Natural killer cell (primary cell): ENCODE results near the gene ODF2L. TPM values are rescaled to one million over a fixed set of nuclear protein-coding genes. Genes with fewer than 3 reads are reported as not detected.

Source experiments
- ATAC-seq, 3 donors: fragments of 150-1000 bp in 2 of 3; fragments of 200-7000 bp in 1 of 3; cut with Tn5 transposase; 1 replicate in 1 of 3; 2 replicates in 2 of 3; pipeline ENCODE4 v1.10.0; 2021; ENCODE audit warnings: mild to moderate bottlenecking in 2 of 3, moderate library complexity in 2 of 3
- DNase-seq, 2 donors: peaks; one replicate each; pipeline versions ENCODE4 v3.0.0 to v3.0.0-alpha.2; 2013 to 2021; ENCODE audit warnings: mixed read lengths in 1 of 2
- H3K27ac ChIP-seq: one replicate; pipeline ENCODE4 v1.5.1; 2013; ENCODE audit warnings: mild to moderate bottlenecking, low read length
- H3K27me3 ChIP-seq: one replicate; pipeline ENCODE4 v1.6.1; 2013; ENCODE audit warnings: low read length; ENCODE audit not compliant: control insufficient read depth, insufficient read depth
- H3K36me3 ChIP-seq: one replicate; pipeline ENCODE4 v1.6.1; 2013; ENCODE audit warnings: low read length; ENCODE audit not compliant: control insufficient read depth, insufficient read depth
- H3K4me1 ChIP-seq: one replicate; pipeline ENCODE4 v1.6.1; 2013; ENCODE audit warnings: low read length; ENCODE audit not compliant: control insufficient read depth, insufficient read depth
- H3K4me3 ChIP-seq: one replicate; pipeline ENCODE4 v1.5.1; 2013; ENCODE audit warnings: low read length
- H3K9me3 ChIP-seq: one replicate; pipeline ENCODE4 v1.6.1; 2013; ENCODE audit warnings: low read length; ENCODE audit not compliant: control insufficient read depth, insufficient read depth
- H3K27ac Mint-ChIP-seq, 2 donors: one replicate each; pipeline ENCODE4 v1.8.0; 2022; ENCODE audit warnings: mild to moderate bottlenecking in 2 of 2, mixed read lengths in 2 of 2, moderate library complexity in 1 of 2
- H3K27me3 Mint-ChIP-seq, 2 donors: one replicate each; pipeline ENCODE4 v1.8.0; 2022; ENCODE audit warnings: low read depth in 2 of 2, mixed read lengths in 2 of 2
- H3K36me3 Mint-ChIP-seq: one replicate; pipeline ENCODE4 v1.8.0; 2022; ENCODE audit warnings: mixed read lengths
- H3K4me1 Mint-ChIP-seq, 2 donors: one replicate each; pipeline ENCODE4 v1.8.0; 2022; ENCODE audit warnings: mixed read lengths in 2 of 2
- H3K4me3 Mint-ChIP-seq: one replicate; pipeline ENCODE4 v1.8.0; 2022; ENCODE audit warnings: mild to moderate bottlenecking, moderate library complexity, mixed read lengths
- H3K9me3 Mint-ChIP-seq, 2 donors: one replicate each; pipeline ENCODE4 v1.8.0; 2022; ENCODE audit warnings: mixed read lengths in 2 of 2
- CTCF ChIP-seq: fragments of 200-600 bp; IDR thresholded peaks from one replicate; pipeline ENCODE4 v1.8.0; 2022; ENCODE audit warnings: antibody characterized with exemption
- WGBS: methylation state at CpG from one replicate; pipeline ENCODE4 v1.1.7; 2013; ENCODE audit warnings: missing lambda C conversion rate; ENCODE audit not compliant: insufficient coverage; 5-methylcytosine and 5-hydroxymethylcytosine counted together
- intact Hi-C: fragments of 100-400 bp; cut with micrococcal nuclease; formaldehyde crosslinking; loops from one replicate; pipeline ENCODE4 v1.14.2; 2022
- total RNA-seq, 4 donors: library from RNA; stranded (reverse); fragments of 120-200 nt in 1 of 4; gene quantifications; one replicate each; pipeline versions ENCODE4 v1.2.3 to v1.2.4, GENCODE V29; 2013 to 2022

Gene ODF2L
- total RNA-seq, 3 donors from 2014 or later (not counting 1 experiment from before 2014, with no cell fraction given), result 79.7 to 102 (median 82.0) TPM

GRCh38 chr1:86335916-86336315, 60.2 kb downstream of the ODF2L start:
- no peaks in the 10 kb centered on the region for H3K4me1 ChIP-seq
- DNase-seq (no peak), ATAC-seq (no peak)
- H3K36me3 Mint-ChIP-seq, result no peaks in the 10 kb centered on the region
- TF ChIP-seq CTCF, result no peak
- H3K36me3 ChIP-seq, result no peaks in the 10 kb centered on the region
- no peak overlapping the region for H3K27ac Mint-ChIP-seq
- intact Hi-C loops, result no loop called here
- H3K27me3 ChIP-seq, result no peaks in the 10 kb centered on the region
- no peak overlapping the region for H3K27ac ChIP-seq
- WGBS, result 89% methylated on average over 1 of the region's 1 CpG
- peaks cover 0 to 2% of the 10 kb centered on the region in 2 donors for H3K9me3 Mint-ChIP-seq
- no peak overlapping the region for H3K4me3 Mint-ChIP-seq
- H3K9me3 ChIP-seq, result no peaks in the 10 kb centered on the region
- H3K27me3 Mint-ChIP-seq, result peaks cover 0 to 3% of the 10 kb centered on the region in 2 donors
- no peak overlapping the region for H3K4me3 ChIP-seq
- H3K4me1 Mint-ChIP-seq, result peaks cover 0 to 5% of the 10 kb centered on the region in 2 donors

- H3K27me3 ChIP-seq, result no peaks in the 10 kb centered on the region
- H3K36me3 ChIP-seq, result no peaks in the 10 kb centered on the region
- no peak overlapping the region for H3K27ac Mint-ChIP-seq
- DNase-seq (no peak), ATAC-seq (no peak)
- no peaks in the 10 kb centered on the region for H3K9me3 ChIP-seq
- H3K27me3 Mint-ChIP-seq, result no peaks in the 10 kb centered on the region
- no peaks in the 10 kb centered on the region for H3K4me1 Mint-ChIP-seq
- TF ChIP-seq CTCF, result no peak
- H3K27ac ChIP-seq, result no peak overlapping the region
- intact Hi-C loops, result no loop called here
- H3K4me3 ChIP-seq, result no peak overlapping the region
- H3K9me3 Mint-ChIP-seq, result no peaks in the 10 kb centered on the region
- H3K4me3 Mint-ChIP-seq, result no peak overlapping the region
- H3K4me1 ChIP-seq, result no peaks in the 10 kb centered on the region
- H3K36me3 Mint-ChIP-seq, result no peaks in the 10 kb centered on the region
These were observed 70.9 kb downstream of the ODF2L start for GRCh38 chr1:86325264-86325663.

GRCh38 chr1:86324130-86324822, 71.8 kb downstream of the ODF2L start:
- intact Hi-C loops, result no loop called here
- Mint-ChIP-seq H3K4me3 (no peak overlapping the region), H3K4me1 (no peaks in the 10 kb centered on the region), H3K36me3 (no peaks in the 10 kb centered on the region), H3K27ac (no peak overlapping the region), H3K27me3 (no peaks in the 10 kb centered on the region), H3K9me3 (no peaks in the 10 kb centered on the region)
- H3K4me1 ChIP-seq, result no peaks in the 10 kb centered on the region
- no peak overlapping the region for H3K27ac ChIP-seq
- TF ChIP-seq CTCF, result no peak
- DNase-seq, result no peak
- 92% methylated on average over 4 of the region's 4 CpGs for WGBS
- no peaks in the 10 kb centered on the region for H3K36me3 ChIP-seq
- ATAC-seq, result no peak
- no peaks in the 10 kb centered on the region for H3K27me3 ChIP-seq
- H3K4me3 ChIP-seq, result no peak overlapping the region
- no peaks in the 10 kb centered on the region for H3K9me3 ChIP-seq

GRCh38 chr1:86322241-86322640, 73.9 kb downstream of the ODF2L start:
- Histone ChIP-seq H3K4me1 (no peaks in the 10 kb centered on the region), H3K27ac (no peak overlapping the region), H3K27me3 (no peaks in the 10 kb centered on the region), H3K9me3 (no peaks in the 10 kb centered on the region), H3K4me3 (no peak overlapping the region), H3K36me3 (no peaks in the 10 kb centered on the region)
- no peak for DNase-seq
- 73% methylated on average over 3 of the region's 3 CpGs for WGBS
- Mint-ChIP-seq H3K9me3 (no peaks in the 10 kb centered on the region), H3K36me3 (no peaks in the 10 kb centered on the region), H3K27ac (no peak overlapping the region), H3K4me1 (no peaks in the 10 kb centered on the region), H3K4me3 (no peak overlapping the region), H3K27me3 (no peaks in the 10 kb centered on the region)
- intact Hi-C loops, result no loop called here
- ATAC-seq, result no peak
- TF ChIP-seq CTCF, result no peak
